Keratinocyte (primary cell): ENCODE measurements around the gene PUS1. TPM values are rescaled to one million over a fixed set of nuclear protein-coding genes. Genes with fewer than 3 reads are reported as not detected.
"Not testable (repeated sequence)": the region's sequence is repeated elsewhere in the genome, so short reads cannot be mapped to it uniquely, and the experiment has no call there.

ENCODE experiments used
- DNase-seq: peaks from one replicate; pipeline ENCODE4 v3.0.0-alpha.2; 2011; ENCODE audit warnings: low read depth, missing footprints, low spot score
- FAIRE-seq: peaks from 2 replicates; lab custom pipeline; 2011; peaks lifted over from hg19 to GRCh38; lab: Jason Lieb, UNC
- H2AFZ ChIP-seq: 2 replicates; pipeline ENCODE4 v1.6.0; 2012; ENCODE audit warnings: low read length, control low read depth, inconsistent platforms; ENCODE audit not compliant: control insufficient read depth
- H3K27ac ChIP-seq: 2 replicates; pipeline ENCODE4 v1.5.1; 2011; ENCODE audit warnings: low read length; ENCODE audit not compliant: control insufficient read depth, insufficient read depth
- H3K27me3 ChIP-seq: 3 replicates; pipeline ENCODE4 v1.6.0; 2011; ENCODE audit warnings: low read length; ENCODE audit not compliant: control insufficient read depth, insufficient read depth; ENCODE audit errors: extremely low read depth
- H3K36me3 ChIP-seq, 2 experiments: 2 replicates in 1 of 2; 3 replicates in 1 of 2; pipeline ENCODE4 v1.5.1; 2011; ENCODE audit warnings: low read length in 2 of 2, mild to moderate bottlenecking in 1 of 2; ENCODE audit not compliant: control insufficient read depth in 2 of 2, insufficient read depth in 2 of 2; ENCODE audit errors: extremely low read depth in 1 of 2
- H3K4me1 ChIP-seq: 3 replicates; pipeline ENCODE4 v1.5.1; 2011; ENCODE audit warnings: low read length; ENCODE audit not compliant: control insufficient read depth, insufficient read depth; ENCODE audit errors: extremely low read depth
- H3K4me2 ChIP-seq: 3 replicates; pipeline ENCODE4 v1.6.0; 2011; ENCODE audit warnings: low read depth, low read length; ENCODE audit not compliant: control insufficient read depth, insufficient read depth; ENCODE audit errors: extremely low read depth
- H3K4me3 ChIP-seq, 3 experiments: fragments of 200-600 bp in 1 of 3; sonication (generic) in 1 of 3; 2 replicates in 2 of 3; 3 replicates in 1 of 3; pipeline ENCODE4 v1.5.1; 2011 to 2016; ENCODE audit warnings: low read length in 3 of 3, mild to moderate bottlenecking in 3 of 3, control low read depth in 2 of 3, inconsistent platforms in 1 of 3, low read depth in 1 of 3, mixed read lengths in 1 of 3, mixed run types in 1 of 3, moderate library complexity in 1 of 3; ENCODE audit not compliant: control insufficient read depth in 2 of 3, insufficient read depth in 2 of 3; ENCODE audit errors: extremely low read depth in 1 of 3
- H3K79me2 ChIP-seq: 2 replicates; pipeline ENCODE4 v1.6.0; 2012; ENCODE audit warnings: low read length; ENCODE audit not compliant: control insufficient read depth, insufficient read depth
- H3K9ac ChIP-seq: 3 replicates; pipeline ENCODE4 v1.6.0; 2011; ENCODE audit warnings: low read length; ENCODE audit not compliant: control insufficient read depth, insufficient read depth; ENCODE audit errors: extremely low read depth
- H3K9me1 ChIP-seq: 3 replicates; pipeline ENCODE4 v1.6.0; 2011; ENCODE audit warnings: low read length; ENCODE audit not compliant: control insufficient read depth, insufficient read depth; ENCODE audit errors: extremely low read depth
- H3K9me3 ChIP-seq: 2 replicates; pipeline ENCODE4 v1.5.1; 2012; ENCODE audit warnings: low read depth, low read length; ENCODE audit not compliant: control insufficient read depth
- H4K20me1 ChIP-seq: 3 replicates; pipeline ENCODE4 v1.6.0; 2011; ENCODE audit warnings: low read length; ENCODE audit not compliant: control insufficient read depth, insufficient read depth; ENCODE audit errors: extremely low read depth
- EZH2 ChIP-seq: IDR thresholded peaks from one replicate; pipeline ENCODE4 v1.6.1; 2012; ENCODE audit warnings: inconsistent platforms, mild to moderate bottlenecking, low read length, moderate library complexity
- dilution Hi-C: fragments of 300-500 bp; cut with MboI; formaldehyde crosslinking; loops from one replicate; pipeline ENCODE4 v1.7.0; 2020; ENCODE audit warnings: low sequenced_read_pairs; ENCODE audit not compliant: extremely low pct_ligation_motif_present
- polyA plus RNA-seq, 5 experiments: library from polyadenylated mRNA; depleted of rRNA in 3 of 5; stranded (reverse) in 3 of 5; stranded (forward) in 1 of 5; unstranded in 1 of 5; fragments of >200 nt; gene quantifications; 1 replicate in 1 of 5; 2 replicates in 3 of 5; 3 replicates in 1 of 5; pipeline versions ENCODE4 v1.2.1 to v1.2.3, GENCODE V29; 2011 to 2012; ENCODE audit warnings: missing spikeins in 2 of 5, low read depth in 1 of 5, low replicate concordance in 1 of 5
- TF ChIP-seq, protein P1 (sequence below), 3 experiments: IDR thresholded peaks in 1 of 3; conservative IDR thresholded peaks in 1 of 3; optimal IDR thresholded peaks in 1 of 3; 2 replicates in 2 of 3; 3 replicates in 1 of 3; pipeline versions ENCODE3 to v1.5.1; 2011; ENCODE audit warnings: low read length in 3 of 3, mild to moderate bottlenecking in 3 of 3, moderate library complexity in 2 of 3, control low read depth in 1 of 3, inconsistent platforms in 1 of 3; ENCODE audit not compliant: insufficient read depth in 2 of 3; ENCODE audit errors: extremely low read depth in 1 of 3

PUS1 gene
- polyA plus RNA-seq, 1 donor (not counting 4 experiments of a cell fraction or from before 2014, with no cell fraction given), result 25.8 TPM

DNA sequence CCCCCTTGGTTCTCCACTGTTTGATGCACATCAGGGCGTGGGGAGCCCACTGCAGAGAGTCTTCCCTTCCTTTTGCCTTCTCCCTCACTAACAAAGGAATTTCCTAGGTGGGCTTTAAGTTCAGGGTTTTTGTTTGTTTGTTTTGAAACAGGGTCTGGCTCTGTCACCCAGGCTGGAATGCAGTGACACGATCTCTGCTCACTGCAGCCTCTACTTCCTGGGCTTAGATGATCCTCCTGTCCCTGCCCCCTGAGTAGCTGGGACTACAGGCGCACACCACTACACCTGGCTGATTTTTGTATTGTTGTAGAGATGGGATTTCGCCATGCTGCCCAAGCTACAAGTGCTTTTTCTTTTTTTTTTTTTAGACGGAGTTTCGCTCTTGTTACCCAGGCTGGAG lies 54.5 kb downstream of the PUS1 start:
- no peaks in the 10 kb centered on the region for H3K9me1 ChIP-seq
- peaks cover 1% of the 10 kb centered on the region for H3K79me2 ChIP-seq
- H3K4me2 ChIP-seq, result no peak overlapping the region
- no peak overlapping the region for H3K9ac ChIP-seq
- no peaks in the 10 kb centered on the region for H3K4me1 ChIP-seq
- TF ChIP-seq, protein P1, sequence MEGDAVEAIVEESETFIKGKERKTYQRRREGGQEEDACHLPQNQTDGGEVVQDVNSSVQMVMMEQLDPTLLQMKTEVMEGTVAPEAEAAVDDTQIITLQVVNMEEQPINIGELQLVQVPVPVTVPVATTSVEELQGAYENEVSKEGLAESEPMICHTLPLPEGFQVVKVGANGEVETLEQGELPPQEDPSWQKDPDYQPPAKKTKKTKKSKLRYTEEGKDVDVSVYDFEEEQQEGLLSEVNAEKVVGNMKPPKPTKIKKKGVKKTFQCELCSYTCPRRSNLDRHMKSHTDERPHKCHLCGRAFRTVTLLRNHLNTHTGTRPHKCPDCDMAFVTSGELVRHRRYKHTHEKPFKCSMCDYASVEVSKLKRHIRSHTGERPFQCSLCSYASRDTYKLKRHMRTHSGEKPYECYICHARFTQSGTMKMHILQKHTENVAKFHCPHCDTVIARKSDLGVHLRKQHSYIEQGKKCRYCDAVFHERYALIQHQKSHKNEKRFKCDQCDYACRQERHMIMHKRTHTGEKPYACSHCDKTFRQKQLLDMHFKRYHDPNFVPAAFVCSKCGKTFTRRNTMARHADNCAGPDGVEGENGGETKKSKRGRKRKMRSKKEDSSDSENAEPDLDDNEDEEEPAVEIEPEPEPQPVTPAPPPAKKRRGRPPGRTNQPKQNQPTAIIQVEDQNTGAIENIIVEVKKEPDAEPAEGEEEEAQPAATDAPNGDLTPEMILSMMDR (optimal IDR thresholded peaks at IDR 0.05 in 1 of 3, IDR thresholded peaks at IDR 0.05 in 1 of 3, conservative IDR thresholded peaks at IDR 0.05 in 1 of 3; ENCODE audit: extremely low read depth in 1 of 3, insufficient read depth in 2 of 3, low read length in 3 of 3), result no peak
- no peak for TF ChIP-seq EZH2
- H3K4me3 ChIP-seq, result no peak overlapping the region
- FAIRE-seq (no peak), DNase-seq (no peak)
- H3K27ac ChIP-seq, result no peak overlapping the region
- H3K27me3 ChIP-seq, result no peaks in the 10 kb centered on the region
- H3K36me3 ChIP-seq, result peaks cover 26 to 27% of the 10 kb centered on the region in 2 experiments
- no peaks in the 10 kb centered on the region for H4K20me1 ChIP-seq
- no peaks in the 10 kb centered on the region for H3K9me3 ChIP-seq
- dilution Hi-C loops, result no loop called here
- H2AFZ ChIP-seq, result no peak overlapping the region

DNA sequence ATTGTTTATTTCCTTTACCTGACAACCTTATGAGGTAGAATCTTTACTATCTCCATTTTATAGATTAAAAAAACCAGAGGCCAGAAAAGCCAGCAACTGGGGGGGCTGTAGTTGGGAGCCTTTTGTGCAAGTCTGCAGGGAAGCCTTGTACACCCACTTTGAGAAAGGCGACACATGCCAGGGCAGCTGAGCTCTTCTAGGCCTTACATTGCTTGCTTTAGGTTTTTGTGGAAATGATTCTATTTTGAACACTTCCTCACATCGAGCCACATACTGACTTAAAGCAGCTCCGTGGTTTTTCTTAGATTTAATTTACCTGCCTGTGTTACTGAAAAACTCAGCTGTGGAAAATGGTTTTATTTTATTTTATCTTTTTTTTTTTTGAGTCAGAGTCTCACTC lies 55.3 kb downstream of the PUS1 start:
- Histone ChIP-seq H3K4me2 (no peak overlapping the region), H3K27ac (no peak overlapping the region), H3K4me1 (no peaks in the 10 kb centered on the region), H3K9ac (no peak overlapping the region), H2AFZ (no peak overlapping the region), H3K9me1 (no peaks in the 10 kb centered on the region), H3K36me3 (peaks cover 29% of the 10 kb centered on the region in 2 experiments), H3K9me3 (no peaks in the 10 kb centered on the region), H3K4me3 (no peak overlapping the region), H3K79me2 (peaks cover 1% of the 10 kb centered on the region), H3K27me3 (no peaks in the 10 kb centered on the region), H4K20me1 (no peaks in the 10 kb centered on the region)
- TF ChIP-seq EZH2, result no peak
- TF ChIP-seq, protein P1 (optimal IDR thresholded peaks at IDR 0.05 in 1 of 3, IDR thresholded peaks at IDR 0.05 in 1 of 3, conservative IDR thresholded peaks at IDR 0.05 in 1 of 3; ENCODE audit: extremely low read depth in 1 of 3, insufficient read depth in 2 of 3, low read length in 3 of 3), result no peak
- FAIRE-seq (no peak), DNase-seq (no peak)
- dilution Hi-C loops, result no loop called here

DNA sequence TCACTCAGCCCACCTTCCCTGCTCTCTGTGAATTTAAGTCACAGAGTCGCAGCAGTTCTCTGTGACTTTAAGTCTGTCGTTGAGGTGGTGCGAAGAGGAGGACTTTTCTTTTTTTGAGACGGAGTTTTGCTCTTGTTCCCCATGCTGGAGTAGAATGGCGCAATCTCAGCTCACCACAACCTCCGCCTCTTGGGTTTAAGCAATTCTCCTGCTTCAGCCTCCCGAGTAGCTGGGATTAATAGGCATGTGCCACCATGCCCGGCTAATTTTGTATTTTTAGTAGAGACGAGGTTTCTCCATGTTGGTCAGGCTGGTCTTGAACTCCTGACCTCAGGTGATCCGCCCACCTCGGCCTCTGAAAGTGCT lies 56.4 kb downstream of the PUS1 start:
- H3K27me3 ChIP-seq, H3K4me1 ChIP-seq, dilution Hi-C loops, H3K9me1 ChIP-seq, DNase-seq, H2AFZ ChIP-seq, H3K4me3 ChIP-seq, H3K79me2 ChIP-seq, FAIRE-seq, H3K4me2 ChIP-seq, H3K9me3 ChIP-seq, H3K27ac ChIP-seq, H4K20me1 ChIP-seq, H3K9ac ChIP-seq: not testable (repeated sequence)
- peaks cover 28 to 31% of the 10 kb centered on the region in 2 experiments for H3K36me3 ChIP-seq
